Measurements from ENCODE around the gene RPS8. TPM values are rescaled to one million over a fixed set of nuclear protein-coding genes. Genes with fewer than 3 reads are reported as not detected.

Gene RPS8
- total and polyA plus RNA-seq, 2 of the 8 experiments (the other 6 are each of a cell fraction or from before 2014, with no cell fraction given): 2,261 to 2,407 TPM

- no peak for TF ChIP-seq EZH2 (IDR thresholded peaks at IDR 0.05; ENCODE audit: low read depth, low read length, severe bottlenecking)
- peak; percentile 71 to 79 for TF ChIP-seq RAD21 (IDR thresholded peaks at IDR 0.05 in 1 of 2, conservative IDR thresholded peaks at IDR 0.05 in 1 of 2; ENCODE audit: low read depth in 2 of 2, low read length in 2 of 2)
- peak; percentile 30; the same call in 1 of the 2 replicates for TF ChIP-seq TCF12 (IDR thresholded peaks at IDR 0.05; ENCODE audit: low read depth, low read length)
- no peak for TF ChIP-seq BRCA1 (IDR thresholded peaks at IDR 0.05; ENCODE audit: low read depth, low read length)
- TF ChIP-seq CBX5 (IDR thresholded peaks at IDR 0.05; ENCODE audit: low read depth, low read length): no peak
- TF ChIP-seq FOSL1 (IDR thresholded peaks at IDR 0.05; ENCODE audit: insufficient read depth, low read depth, low read length): no peak
- TF ChIP-seq SP4 (IDR thresholded peaks at IDR 0.05; ENCODE audit: low read length): peak; percentile 78; the same call in 1 of the 2 replicates
- TF ChIP-seq SIN3A (conservative IDR thresholded peaks at IDR 0.05 in 1 of 2, IDR thresholded peaks at IDR 0.05 in 1 of 2; ENCODE audit: low read depth in 1 of 2, low read length in 2 of 2): peak; percentile 38 to 89; a peak in 1 of 4 replicates
- no peak for TF ChIP-seq EGR1 (IDR thresholded peaks at IDR 0.05; ENCODE audit: borderline replicate concordance, low read depth, low read length)
- TF ChIP-seq ASH2L (IDR thresholded peaks at IDR 0.05; ENCODE audit: low read length): no peak
- no peak for TF ChIP-seq SIRT6 (IDR thresholded peaks at IDR 0.05; ENCODE audit: low read length)
- TF ChIP-seq CBX8 (IDR thresholded peaks at IDR 0.05; ENCODE audit: borderline replicate concordance, low read depth, low read length): no peak
- TF ChIP-seq TBP (IDR thresholded peaks at IDR 0.05; ENCODE audit: low read depth, low read length): peak; percentile 60; the same call in 1 of the 2 replicates
- no peak for TF ChIP-seq CHD2 (IDR thresholded peaks at IDR 0.05; ENCODE audit: low read length)
- TF ChIP-seq USF2 (IDR thresholded peaks at IDR 0.05; ENCODE audit: low read length): no peak
- no peak; a peak in 1 of 4 replicates for TF ChIP-seq HDAC2 (IDR thresholded peaks at IDR 0.05; ENCODE audit: borderline replicate concordance in 1 of 2, low read depth in 2 of 2, low read length in 2 of 2)
- TF ChIP-seq RXRA (IDR thresholded peaks at IDR 0.05; ENCODE audit: insufficient read depth, low read depth, low read length): no peak
- TF ChIP-seq POLR2AphosphoS5 (IDR thresholded peaks at IDR 0.05; ENCODE audit: low read depth, low read length): peak; percentile 95
- TF ChIP-seq TAF7 (optimal IDR thresholded peaks at IDR 0.05; ENCODE audit: borderline replicate concordance, low read depth, low read length): peak; percentile 84
- TF ChIP-seq KDM5A (IDR thresholded peaks at IDR 0.05; ENCODE audit: low read length): no peak
- TF ChIP-seq CHD1 (IDR thresholded peaks at IDR 0.05; ENCODE audit: low read depth, low read length): no peak
Observed at GRCh38 chr1:44799770-44800584, 24.6 kb downstream of the RPS8 start, which contains the start of gene PLK3 (continued).
